K562 (cell line): ENCODE results near the gene DNAAF2. TPM values are rescaled to one million over a fixed set of nuclear protein-coding genes. Genes with fewer than 3 reads are reported as not detected.

Source experiments
- CCNT2 ChIP-seq: IDR thresholded peaks from 2 replicates; pipeline ENCODE4 v1.6.1; 2011; ENCODE audit warnings: borderline replicate concordance, low read depth, mild to moderate bottlenecking, moderate library complexity, mixed read lengths, low read length; ENCODE audit not compliant: insufficient read length; ENCODE audit errors: extremely low read depth
- CREB1 ChIP-seq, 2 experiments: sonication (generic) in 1 of 2; formaldehyde crosslinking in 1 of 2; IDR thresholded peaks; 2 replicates each; pipeline versions ENCODE4 v1.6.1 to v1.8.0; 2012 to 2022; ENCODE audit warnings: inconsistent platforms in 1 of 2, mild to moderate bottlenecking in 1 of 2, missing genetic modification reagents in 1 of 2, moderate library complexity in 1 of 2
- ELF1 ChIP-seq: fragments of 200-800 bp; sonication (Bioruptor generic); IDR thresholded peaks from 2 replicates; pipeline ENCODE4 v1.6.1; 2016; ENCODE audit warnings: missing genetic modification characterization, missing compliant biosample characterization
- ETS2 ChIP-seq: IDR thresholded peaks from 2 replicates; pipeline ENCODE4 v1.6.1; 2016; ENCODE audit warnings: borderline replicate concordance, missing genetic modification characterization, mild to moderate bottlenecking, moderate library complexity, missing compliant biosample characterization; ENCODE audit not compliant: poor library complexity, severe bottlenecking
- HIVEP1 ChIP-seq: fragments of 250-450 bp; sonication (Bioruptor Pico); IDR thresholded peaks from 2 replicates; pipeline ENCODE4 v1.4.0; 2020; ENCODE audit warnings: mild to moderate bottlenecking
- HSF4 ChIP-seq: fragments of 250-450 bp; sonication (Bioruptor Pico); IDR thresholded peaks from 2 replicates; pipeline ENCODE4 v2.1.2; 2022; ENCODE audit warnings: mild to moderate bottlenecking, moderate library complexity, borderline replicate concordance
- KAT8 ChIP-seq: fragments of 450-650 bp; IDR thresholded peaks from 2 replicates; pipeline ENCODE4 v1.6.1; 2016; ENCODE audit warnings: low read depth, mild to moderate bottlenecking
- NFRKB ChIP-seq: fragments of 450-650 bp; IDR thresholded peaks from 2 replicates; pipeline ENCODE4 v1.6.1; 2016; ENCODE audit warnings: low read depth
- NRF1 ChIP-seq, 2 experiments: fragments of 450-650 bp; IDR thresholded peaks in 1 of 2; conservative IDR thresholded peaks in 1 of 2; 2 replicates each; pipeline ENCODE4 v1.6.1; 2014; ENCODE audit warnings: mild to moderate bottlenecking in 2 of 2
- PPARD ChIP-seq: fragments of 250-450 bp; sonication (Bioruptor Pico); IDR thresholded peaks from 2 replicates; pipeline ENCODE4 v1.8.0; 2022; ENCODE audit warnings: inconsistent platforms, mild to moderate bottlenecking, moderate library complexity
- RBM25 ChIP-seq: fragments of 200-400 bp; formaldehyde crosslinking; IDR thresholded peaks from 2 replicates; pipeline ENCODE4 v1.6.1; 2018; ENCODE audit warnings: low read length, low read depth, moderate library complexity; ENCODE audit not compliant: severe bottlenecking
- SNRNP70 ChIP-seq: fragments of 200-400 bp; formaldehyde crosslinking; optimal IDR thresholded peaks from 2 replicates; pipeline ENCODE3; 2017; ENCODE audit warnings: low read depth, low read length
- TBL1XR1 ChIP-seq, 2 experiments: IDR thresholded peaks; 2 replicates each; pipeline ENCODE4 v1.6.1; 2012; ENCODE audit warnings: improper control_type of control experiment in 2 of 2, low read length in 2 of 2, mild to moderate bottlenecking in 1 of 2
- TEAD2 ChIP-seq: fragments of 450-650 bp; IDR thresholded peaks from 2 replicates; pipeline ENCODE4 v1.6.1; 2016; ENCODE audit warnings: missing genetic modification characterization, control low read depth, missing compliant biosample characterization
- ZNF140 ChIP-seq: fragments of 250-450 bp; sonication (Bioruptor Pico); IDR thresholded peaks from 2 replicates; pipeline ENCODE4 v1.8.0; 2021; ENCODE audit warnings: moderate library complexity, mild to moderate bottlenecking, inconsistent platforms
- ZNF24 ChIP-seq: fragments of 450-650 bp; IDR thresholded peaks from 2 replicates; pipeline ENCODE4 v1.6.1; 2016
- polyA plus RNA-seq, 8 experiments: library from polyadenylated mRNA; depleted of rRNA in 4 of 8; stranded (reverse) in 5 of 8; unstranded in 3 of 8; fragments of >200 nt; fragmentation: Nextera tagmentation in 2 of 8; fragmentation: Illumina TruSeq in 1 of 8; extraction: Ambion mirVana in 2 of 8; extraction: Trizol in 1 of 8; gene quantifications; 2 replicates each; pipeline versions ENCODE4 v1.2.1 to v1.2.3, GENCODE V29; 2011 to 2014; ENCODE audit warnings: inconsistent platforms in 1 of 8, missing spikeins in 1 of 8
- total RNA-seq, 7 experiments: library from RNA; depleted of rRNA in 6 of 7; stranded (reverse); fragments of >200 nt in 6 of 7; fragmentation: Illumina TruSeq in 2 of 7; extraction: Trizol in 2 of 7; gene quantifications; 2 replicates each; pipeline versions ENCODE4 v1.2.1 to v1.2.3, GENCODE V29; 2011 to 2021; ENCODE audit warnings: low replicate concordance in 1 of 7
- TF ChIP-seq, protein P1 (sequence below): fragments of 450-650 bp; conservative IDR thresholded peaks from 2 replicates; pipeline ENCODE4 v1.6.1; 2016; ENCODE audit warnings: missing genetic modification characterization, low read depth, mild to moderate bottlenecking, missing compliant biosample characterization, moderate library complexity
- TF ChIP-seq, protein P2 (sequence below): fragments of 450-650 bp; IDR thresholded peaks from 2 replicates; pipeline ENCODE4 v1.6.1; 2016; ENCODE audit warnings: mild to moderate bottlenecking
- TF ChIP-seq, protein P3 (sequence below): fragments of 250-450 bp; sonication (Bioruptor Pico); IDR thresholded peaks from 2 replicates; pipeline ENCODE4 v1.5.0; 2020; ENCODE audit warnings: mild to moderate bottlenecking, borderline replicate concordance
- TF ChIP-seq, protein P4 (sequence below): fragments of 450-650 bp; IDR thresholded peaks from 2 replicates; pipeline ENCODE4 v1.6.1; 2016; ENCODE audit warnings: borderline replicate concordance

The DNAAF2 gene
- total and polyA plus RNA-seq, 9 of the 15 experiments (the other 6 are each of a cell fraction or from before 2014, with no cell fraction given): 2.4 to 14.6 (median 11.1) TPM

DNA sequence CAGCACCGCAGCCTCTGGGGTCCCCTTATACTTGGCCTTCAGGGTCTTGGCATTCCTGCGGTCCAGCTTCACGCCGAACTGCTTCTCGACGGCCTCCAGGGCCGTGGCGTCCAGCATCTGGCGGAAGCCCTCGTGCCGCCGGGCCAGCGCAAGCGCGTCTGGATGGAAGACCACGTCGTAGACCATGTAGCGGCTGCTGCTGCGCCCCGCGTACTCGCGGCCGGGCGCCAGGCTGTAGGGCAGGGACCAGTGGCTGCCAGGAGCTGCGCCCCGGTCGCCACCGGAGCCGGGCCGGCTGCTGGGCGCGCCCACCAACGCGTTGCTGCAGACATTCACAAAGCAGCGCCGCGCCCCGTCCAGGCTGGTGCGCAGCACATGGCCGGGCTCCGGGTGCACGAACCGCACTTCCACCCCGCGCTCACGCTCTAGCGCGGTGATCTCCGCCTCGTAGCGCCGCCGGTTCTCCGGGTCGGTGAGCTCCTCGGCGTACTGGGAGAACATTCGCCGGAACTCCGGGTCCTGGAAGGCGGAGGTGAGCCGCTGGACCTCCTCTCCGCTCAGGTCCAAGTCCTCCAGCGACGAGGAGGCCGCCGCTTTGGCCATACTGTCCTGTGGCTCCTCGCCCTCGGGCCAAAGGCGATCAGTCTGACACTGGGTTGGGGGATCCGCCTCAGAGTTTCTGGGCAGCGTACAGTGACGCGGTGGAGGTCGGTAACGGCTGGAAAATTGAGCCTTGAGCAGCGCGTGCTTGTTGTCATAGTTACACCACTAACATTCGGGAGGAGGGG is at the start of gene DNAAF2 (continued):
- TF ChIP-seq, protein P1, sequence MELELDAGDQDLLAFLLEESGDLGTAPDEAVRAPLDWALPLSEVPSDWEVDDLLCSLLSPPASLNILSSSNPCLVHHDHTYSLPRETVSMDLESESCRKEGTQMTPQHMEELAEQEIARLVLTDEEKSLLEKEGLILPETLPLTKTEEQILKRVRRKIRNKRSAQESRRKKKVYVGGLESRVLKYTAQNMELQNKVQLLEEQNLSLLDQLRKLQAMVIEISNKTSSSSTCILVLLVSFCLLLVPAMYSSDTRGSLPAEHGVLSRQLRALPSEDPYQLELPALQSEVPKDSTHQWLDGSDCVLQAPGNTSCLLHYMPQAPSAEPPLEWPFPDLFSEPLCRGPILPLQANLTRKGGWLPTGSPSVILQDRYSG: no peak
- TF ChIP-seq ETS2 (tag) (no peak), KAT8 (no peak), ZNF24 (no peak), TBL1XR1 (IDR thresholded peaks at IDR 0.05; ENCODE audit: low read length in 2 of 2) (no peak), RBM25 (no peak), CCNT2 (no peak), CREB1 (IDR thresholded peaks at IDR 0.05) (no peak), CREB1 (CRISPR knock-in tag; IDR thresholded peaks at IDR 0.05) (no peak), SNRNP70 (no peak), ZNF140 (CRISPR knock-in tag) (no peak), PPARD (CRISPR knock-in tag) (no peak), HIVEP1 (CRISPR knock-in tag) (no peak), TEAD2 (tag) (no peak), NFRKB (0 out of 2 replicates have a peak, but pooled peaks have one; percentile 3), ELF1 (tag) (peak; percentile 7; the same call in 1 of the 2 replicates), NRF1 (conservative IDR thresholded peaks at IDR 0.05 in 1 of 2, IDR thresholded peaks at IDR 0.05 in 1 of 2) (peak; percentile 84 to 87), HSF4 (CRISPR knock-in tag) (no peak)
- TF ChIP-seq, protein P2, sequence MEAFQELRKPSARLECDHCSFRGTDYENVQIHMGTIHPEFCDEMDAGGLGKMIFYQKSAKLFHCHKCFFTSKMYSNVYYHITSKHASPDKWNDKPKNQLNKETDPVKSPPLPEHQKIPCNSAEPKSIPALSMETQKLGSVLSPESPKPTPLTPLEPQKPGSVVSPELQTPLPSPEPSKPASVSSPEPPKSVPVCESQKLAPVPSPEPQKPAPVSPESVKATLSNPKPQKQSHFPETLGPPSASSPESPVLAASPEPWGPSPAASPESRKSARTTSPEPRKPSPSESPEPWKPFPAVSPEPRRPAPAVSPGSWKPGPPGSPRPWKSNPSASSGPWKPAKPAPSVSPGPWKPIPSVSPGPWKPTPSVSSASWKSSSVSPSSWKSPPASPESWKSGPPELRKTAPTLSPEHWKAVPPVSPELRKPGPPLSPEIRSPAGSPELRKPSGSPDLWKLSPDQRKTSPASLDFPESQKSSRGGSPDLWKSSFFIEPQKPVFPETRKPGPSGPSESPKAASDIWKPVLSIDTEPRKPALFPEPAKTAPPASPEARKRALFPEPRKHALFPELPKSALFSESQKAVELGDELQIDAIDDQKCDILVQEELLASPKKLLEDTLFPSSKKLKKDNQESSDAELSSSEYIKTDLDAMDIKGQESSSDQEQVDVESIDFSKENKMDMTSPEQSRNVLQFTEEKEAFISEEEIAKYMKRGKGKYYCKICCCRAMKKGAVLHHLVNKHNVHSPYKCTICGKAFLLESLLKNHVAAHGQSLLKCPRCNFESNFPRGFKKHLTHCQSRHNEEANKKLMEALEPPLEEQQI: no peak
- TF ChIP-seq, protein P3, sequence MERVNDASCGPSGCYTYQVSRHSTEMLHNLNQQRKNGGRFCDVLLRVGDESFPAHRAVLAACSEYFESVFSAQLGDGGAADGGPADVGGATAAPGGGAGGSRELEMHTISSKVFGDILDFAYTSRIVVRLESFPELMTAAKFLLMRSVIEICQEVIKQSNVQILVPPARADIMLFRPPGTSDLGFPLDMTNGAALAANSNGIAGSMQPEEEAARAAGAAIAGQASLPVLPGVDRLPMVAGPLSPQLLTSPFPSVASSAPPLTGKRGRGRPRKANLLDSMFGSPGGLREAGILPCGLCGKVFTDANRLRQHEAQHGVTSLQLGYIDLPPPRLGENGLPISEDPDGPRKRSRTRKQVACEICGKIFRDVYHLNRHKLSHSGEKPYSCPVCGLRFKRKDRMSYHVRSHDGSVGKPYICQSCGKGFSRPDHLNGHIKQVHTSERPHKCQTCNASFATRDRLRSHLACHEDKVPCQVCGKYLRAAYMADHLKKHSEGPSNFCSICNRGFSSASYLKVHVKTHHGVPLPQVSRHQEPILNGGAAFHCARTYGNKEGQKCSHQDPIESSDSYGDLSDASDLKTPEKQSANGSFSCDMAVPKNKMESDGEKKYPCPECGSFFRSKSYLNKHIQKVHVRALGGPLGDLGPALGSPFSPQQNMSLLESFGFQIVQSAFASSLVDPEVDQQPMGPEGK: no peak
- TF ChIP-seq, protein P4, sequence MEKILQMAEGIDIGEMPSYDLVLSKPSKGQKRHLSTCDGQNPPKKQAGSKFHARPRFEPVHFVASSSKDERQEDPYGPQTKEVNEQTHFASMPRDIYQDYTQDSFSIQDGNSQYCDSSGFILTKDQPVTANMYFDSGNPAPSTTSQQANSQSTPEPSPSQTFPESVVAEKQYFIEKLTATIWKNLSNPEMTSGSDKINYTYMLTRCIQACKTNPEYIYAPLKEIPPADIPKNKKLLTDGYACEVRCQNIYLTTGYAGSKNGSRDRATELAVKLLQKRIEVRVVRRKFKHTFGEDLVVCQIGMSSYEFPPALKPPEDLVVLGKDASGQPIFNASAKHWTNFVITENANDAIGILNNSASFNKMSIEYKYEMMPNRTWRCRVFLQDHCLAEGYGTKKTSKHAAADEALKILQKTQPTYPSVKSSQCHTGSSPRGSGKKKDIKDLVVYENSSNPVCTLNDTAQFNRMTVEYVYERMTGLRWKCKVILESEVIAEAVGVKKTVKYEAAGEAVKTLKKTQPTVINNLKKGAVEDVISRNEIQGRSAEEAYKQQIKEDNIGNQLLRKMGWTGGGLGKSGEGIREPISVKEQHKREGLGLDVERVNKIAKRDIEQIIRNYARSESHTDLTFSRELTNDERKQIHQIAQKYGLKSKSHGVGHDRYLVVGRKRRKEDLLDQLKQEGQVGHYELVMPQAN: peak; percentile 86; the same call in 1 of the 2 replicates
